Islet precursor cell (in vitro differentiated cells): Measurements from ENCODE around the gene TP73.

Source experiments
- DNase-seq: peaks from one replicate; pipeline ENCODE4 v3.0.0-alpha.2; 2018

Gene TP73

GRCh38 chr1:3636080-3636479 lies 16.2 kb upstream of the TP73 start:
- DNase-seq: no peak

DNA sequence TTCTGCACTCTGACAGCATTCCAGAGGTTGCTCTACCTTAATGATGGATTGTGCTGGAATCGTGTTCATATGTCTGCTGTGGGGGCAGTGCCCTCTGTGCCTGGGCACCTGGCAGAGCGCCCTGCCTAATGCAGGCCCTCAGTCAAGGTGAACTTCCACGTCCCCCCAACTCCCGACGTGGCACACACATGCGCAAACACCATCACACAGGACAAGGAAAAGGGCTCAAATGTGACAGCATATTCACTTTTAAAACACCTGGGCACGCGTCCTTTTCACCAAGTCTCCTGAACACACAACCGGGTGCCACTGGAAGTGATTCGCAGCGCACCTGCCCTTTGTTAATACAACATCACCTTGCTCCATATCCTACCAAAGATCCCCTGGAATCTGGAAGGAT lies 15.8 kb upstream of the TP73 start:
- DNase-seq: no peak

- no peak for DNase-seq
Measured at GRCh38 chr1:3638027-3638426, 14.3 kb upstream of the TP73 start.

DNA sequence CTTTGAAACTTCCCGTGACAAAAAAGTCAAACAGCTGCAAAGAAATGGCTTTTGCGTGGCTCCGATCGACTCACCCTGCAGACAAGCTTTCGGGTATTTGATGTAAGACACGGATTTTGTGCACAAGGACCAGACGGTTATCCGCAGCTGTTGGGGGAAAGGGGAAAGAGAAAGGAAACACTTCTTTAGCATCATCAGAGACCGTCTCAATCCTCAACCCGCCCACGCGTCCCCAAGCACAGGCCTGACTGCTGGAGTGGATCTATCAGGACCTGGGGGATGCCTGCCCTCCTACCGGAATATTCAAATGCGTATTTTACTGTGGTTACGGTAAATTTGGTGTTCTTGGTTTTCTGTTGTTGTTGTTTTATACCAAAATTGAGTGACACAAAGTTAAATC lies 13.6 kb upstream of the TP73 start:
- DNase-seq: no peak

GRCh38 chr1:3639397-3639911 lies 12.9 kb upstream of the TP73 start:
- DNase-seq: no peak

DNA sequence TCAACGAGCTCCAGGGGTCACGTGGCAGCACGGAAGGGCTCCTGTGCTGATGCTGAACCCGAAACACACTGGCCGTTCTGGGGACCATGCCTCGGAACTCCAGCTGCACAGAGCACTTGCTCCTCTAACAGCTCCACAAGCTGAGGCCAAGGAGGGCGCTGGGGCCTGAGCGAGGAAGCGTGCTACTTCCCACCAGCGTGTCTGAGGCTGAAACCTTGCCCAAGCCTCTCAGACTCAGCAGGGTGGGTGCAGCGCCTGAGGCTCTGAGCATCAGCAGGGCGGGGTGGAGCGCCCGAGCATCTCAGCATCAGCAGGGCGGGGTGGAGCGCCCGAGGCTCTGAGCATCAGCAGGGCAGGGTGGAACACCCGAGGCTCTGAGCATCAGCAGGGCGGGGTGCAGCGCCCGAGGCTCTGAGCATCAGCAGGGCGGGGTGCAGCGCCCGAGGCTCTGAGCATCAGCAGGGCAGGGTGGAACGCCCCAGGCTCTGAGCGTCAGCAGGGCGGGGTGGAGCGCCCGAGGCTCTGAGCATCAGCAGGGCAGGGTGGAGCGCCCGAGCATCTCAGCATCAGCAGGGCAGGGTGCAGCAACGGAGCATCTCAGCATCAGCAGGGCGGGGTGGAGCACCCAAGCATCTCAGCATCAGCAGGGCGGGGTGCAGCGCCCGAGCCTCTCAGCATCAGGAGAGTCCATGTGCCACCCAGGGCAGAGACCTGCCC lies 12.0 kb upstream of the TP73 start:
- DNase-seq: no peak

DNA sequence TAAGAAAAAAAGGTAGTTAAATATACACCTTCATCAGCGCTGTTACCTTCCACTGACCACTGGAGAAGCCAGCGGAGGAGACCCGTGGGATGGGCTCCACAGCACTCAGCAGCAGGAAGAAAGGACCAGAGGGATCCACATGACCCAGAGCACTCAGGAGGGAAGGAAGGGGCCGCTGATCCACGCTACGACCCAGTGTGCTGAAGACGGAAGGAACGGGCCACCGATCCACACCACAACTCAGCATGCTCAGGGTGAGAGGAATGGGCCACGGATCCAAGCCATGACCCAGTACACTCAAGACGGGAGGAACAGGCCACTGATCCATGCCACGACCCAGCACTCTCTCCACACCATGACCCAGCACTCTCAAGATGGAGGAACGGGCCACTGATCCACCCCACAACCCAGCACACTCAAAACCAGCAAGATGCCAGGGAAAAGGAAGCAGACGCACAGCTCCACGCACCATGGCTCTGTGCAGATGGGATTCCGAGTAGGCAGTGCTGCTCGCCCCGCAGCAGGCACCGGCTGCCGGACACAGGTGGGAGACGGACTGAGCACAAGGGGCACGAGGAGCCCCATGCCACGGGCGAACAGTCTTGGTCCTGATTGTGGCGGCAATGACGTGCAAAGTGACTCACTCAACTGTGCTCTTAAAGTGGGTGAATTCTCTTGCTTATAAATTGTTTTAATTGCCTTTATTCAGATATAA lies 11.1 kb upstream of the TP73 start:
- no peak for DNase-seq

GRCh38 chr1:3641816-3642215 lies 10.5 kb upstream of the TP73 start:
- DNase-seq: no peak

DNA sequence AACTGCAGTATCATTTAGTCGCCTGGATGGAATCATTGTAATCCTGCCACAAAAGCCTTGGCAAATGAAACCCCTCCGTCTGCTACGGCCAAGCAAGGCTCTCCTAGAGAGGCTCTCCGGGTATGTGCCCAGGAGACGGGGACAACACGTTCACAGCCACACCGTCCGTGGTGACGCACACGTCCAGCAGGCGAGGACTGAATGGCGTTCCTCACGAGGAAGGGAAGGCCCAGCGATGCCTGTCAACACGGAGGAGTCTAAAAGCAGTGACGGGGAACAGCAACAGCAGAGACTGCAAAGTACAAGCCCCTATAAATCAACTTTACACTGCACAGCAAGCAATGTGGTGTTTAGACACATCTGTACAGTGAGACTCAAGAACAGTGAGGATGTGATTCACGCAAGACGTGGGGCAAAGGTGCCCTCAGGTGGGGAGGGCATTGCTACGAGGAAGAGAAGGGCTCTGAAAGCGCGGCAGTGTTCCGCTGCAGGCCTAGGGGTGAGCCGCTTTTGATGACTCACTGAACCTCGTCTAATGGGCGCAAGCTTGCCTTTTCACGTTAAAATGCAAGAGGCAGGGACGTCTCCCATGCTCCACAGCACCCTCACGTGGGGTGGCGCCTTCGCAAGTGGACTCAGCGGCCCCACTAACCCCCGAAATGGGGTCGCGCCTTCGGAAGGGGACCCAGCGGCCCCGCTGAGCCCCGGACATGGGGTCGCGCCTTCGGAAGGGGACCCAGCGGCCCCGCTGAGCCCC lies 9.2 kb upstream of the TP73 start:
- no peak for DNase-seq

DNA sequence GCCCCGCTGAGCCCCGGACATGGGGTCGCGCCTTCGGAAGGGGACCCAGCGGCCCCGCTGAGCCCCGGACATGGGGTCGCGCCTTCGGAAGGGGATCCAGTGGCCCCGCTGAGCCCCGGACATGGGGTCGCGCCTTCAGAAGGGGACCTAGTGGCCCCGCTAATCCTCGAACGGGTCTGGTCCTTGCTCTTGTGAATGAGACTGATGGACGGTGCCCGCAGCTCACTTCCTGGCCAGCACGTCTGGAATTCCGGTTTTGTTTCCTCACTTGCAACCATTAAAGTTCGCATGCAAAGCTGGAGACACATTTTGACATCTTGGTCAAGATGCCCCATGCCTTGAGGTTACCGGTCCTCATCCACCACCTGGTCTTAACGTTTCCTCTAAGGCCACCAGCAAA lies 8.0 kb upstream of the TP73 start:
- DNase-seq: no peak

GRCh38 chr1:3645247-3645646 lies 7.1 kb upstream of the TP73 start:
- DNase-seq: no peak

DNA sequence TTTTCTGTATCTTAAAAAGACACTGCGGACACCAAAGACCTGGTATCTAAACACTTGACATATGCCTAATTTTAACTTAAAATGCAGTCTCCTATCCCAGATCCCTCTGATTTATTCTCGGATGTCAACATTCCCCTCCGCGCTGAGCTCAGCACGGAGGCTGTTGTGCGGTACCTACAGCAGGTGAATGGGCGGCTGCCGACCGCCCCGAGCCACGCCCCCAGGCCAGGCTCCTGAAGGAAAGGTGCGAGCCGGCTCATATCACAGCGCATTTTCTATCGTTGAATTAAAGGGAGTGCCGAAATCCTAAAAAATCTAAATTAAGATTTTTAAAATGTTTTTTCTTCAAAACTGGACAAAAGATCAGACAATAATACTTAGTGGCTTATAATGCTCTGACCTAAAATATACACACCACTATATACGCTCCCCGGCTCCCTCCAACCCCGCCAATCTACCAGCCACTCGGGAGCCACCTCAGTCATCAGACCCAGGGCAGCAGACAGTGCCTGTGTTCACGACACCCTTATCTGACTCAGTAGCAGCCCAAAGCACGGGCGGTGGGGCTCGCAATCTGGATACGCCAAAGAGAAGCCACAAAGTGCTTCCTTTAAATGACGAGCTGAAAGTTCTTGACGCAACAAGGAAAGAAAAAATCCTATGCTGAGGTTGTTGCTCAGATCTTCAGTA lies 6.5 kb upstream of the TP73 start:
- DNase-seq: no peak

DNA sequence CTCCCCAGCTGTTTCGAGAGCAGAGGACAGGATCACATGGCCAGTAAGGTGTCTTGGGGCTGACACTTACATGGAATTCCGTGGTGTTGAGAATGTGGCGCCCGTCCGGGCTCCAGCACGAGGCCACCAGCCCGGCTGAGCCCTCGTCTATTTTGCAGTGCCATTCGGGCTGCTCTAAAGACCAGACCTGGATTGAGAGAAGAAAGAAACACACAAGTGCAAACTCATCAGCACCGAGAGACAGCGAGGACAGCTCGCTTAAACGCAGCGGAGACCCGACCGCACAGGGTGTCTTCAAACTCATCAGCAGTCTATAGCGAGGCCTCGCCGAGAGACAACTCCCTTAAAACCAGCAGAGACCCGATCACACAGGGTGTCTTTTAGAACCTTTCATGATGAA lies 5.7 kb upstream of the TP73 start:
- no peak for DNase-seq

GRCh38 chr1:3649342-3650247 lies 2.7 kb upstream of the TP73 start, which contains the start of gene WRAP73:
Gene WRAP73 (minus strand): TSS chr1:3650103. CDS start chr1:3649999, 104 bp downstream.
- peak; percentile 92 for DNase-seq

- no peak for DNase-seq
Measured at GRCh38 chr1:3650248-3651025, 1.9 kb upstream of the TP73 start.

GRCh38 chr1:3651026-3651929 lies 1.0 kb upstream of the TP73 start:
- no peak for DNase-seq

GRCh38 chr1:3652548-3653285 lies 401 bp downstream of the TP73 start:
- DNase-seq: no peak

GRCh38 chr1:3653286-3653618 lies 936 bp downstream of the TP73 start:
- DNase-seq: no peak

GRCh38 chr1:3654549-3655281 lies 2.4 kb downstream of the TP73 start:
- no peak for DNase-seq
